ENCODE measurements around the gene EPN1. TPM values are rescaled to one million over a fixed set of nuclear protein-coding genes. Genes with fewer than 3 reads are reported as not detected.

EPN1 gene
- 135 to 218 TPM (median 203 TPM) in 5 replicates for total RNA-seq (2022; extraction: Qiagen RNA extraction)

GRCh38 chr19:55674841-55675660 lies at the start of gene EPN1:
TSS of gene EPN1 (plus strand) at chr19:55675226. CDS start at chr19:55678628, 3,402 bp downstream.

DNA sequence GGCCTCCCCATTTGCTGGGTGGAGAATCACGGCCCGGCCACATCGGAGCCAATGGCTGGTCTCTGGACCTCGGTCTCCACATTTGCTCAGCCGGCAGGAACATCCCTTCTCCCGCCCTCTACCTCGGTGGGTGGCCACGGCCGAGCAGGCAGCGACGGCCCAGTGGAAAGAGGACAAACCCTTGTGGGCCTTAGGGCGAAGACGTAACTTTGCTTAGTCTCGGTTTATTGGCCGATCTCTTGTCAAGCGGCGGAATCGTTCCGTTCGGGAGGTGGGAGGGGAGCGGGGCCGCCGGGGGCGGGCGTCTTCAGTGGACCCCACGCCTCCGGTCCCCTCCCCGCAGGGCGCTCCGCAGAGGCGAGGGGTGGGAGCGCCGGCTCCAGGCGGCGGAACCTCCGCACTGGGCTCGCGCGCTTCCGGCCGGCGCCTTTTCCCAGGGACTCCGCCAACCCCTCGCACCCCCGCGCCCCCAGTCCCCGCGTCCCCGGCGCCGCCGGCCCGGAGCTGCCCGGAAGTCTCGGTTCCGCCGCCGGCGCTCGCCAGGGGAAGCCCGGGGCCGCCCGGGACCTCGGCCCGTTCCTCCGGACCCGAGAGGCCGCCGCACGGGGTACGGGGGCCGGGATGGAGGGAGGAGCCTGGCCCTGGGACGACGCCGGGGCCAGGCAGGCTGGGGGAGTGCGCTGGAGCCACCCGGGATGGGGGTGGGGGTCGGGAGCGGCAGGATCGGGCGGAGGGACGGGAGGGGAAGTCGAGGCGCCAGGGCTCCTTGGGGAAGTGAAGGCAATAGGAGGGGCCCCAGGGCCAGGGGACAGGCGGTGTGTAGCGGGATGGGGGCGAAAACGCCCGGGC lies 34.2 kb upstream of the EPN1 start, which contains the start of gene ZNF580:
Gene ZNF580 (plus strand): TSS at position 426 of the 849 bp plus-strand sequence. CDS start 1,507 bp downstream, outside the sequence.

GRCh38 chr19:55643003-55643886 lies 31.8 kb upstream of the EPN1 start, which contains the start of gene ZNF581:
TSS of gene ZNF581 (plus strand) at chr19:55643649. CDS start at chr19:55644572, 923 bp downstream.

GRCh38 chr19:55647732-55648584 lies 27.1 kb upstream of the EPN1 start, which contains the start of gene CCDC106:
TSS of gene CCDC106 (plus strand) at chr19:55648212. CDS start at chr19:55649047, 835 bp downstream.

GRCh38 chr19:55654868-55655647 lies 20.0 kb upstream of the EPN1 start, which contains the start of gene U2AF2:
TSS of gene U2AF2 (plus strand) at chr19:55655035. CDS start at chr19:55655105, 70 bp downstream.

GRCh38 chr19:55738302-55738701 lies 63.3 kb downstream of the EPN1 start, which contains the start of gene NLRP9:
TSS of gene NLRP9 (minus strand) at chr19:55738402. CDS start at chr19:55738374, 28 bp downstream.

GRCh38 chr19:55758797-55759196 lies 83.8 kb downstream of the EPN1 start, which contains the start of gene RFPL4A:
TSS of gene RFPL4A (plus strand) at chr19:55759097. CDS start at chr19:55761801, 2,704 bp downstream.

Other genes with a start within 250 kb of the EPN1 start
- gene SHISA7, start 231.9 kb upstream of the EPN1 start, total RNA-seq (2022; extraction: Qiagen RNA extraction), result 0.01 TPM in 1 of 5 replicates, not detected in the others
- gene ISOC2, start 213.6 kb upstream of the EPN1 start, total RNA-seq (2022; extraction: Qiagen RNA extraction), result 55.5 to 66.5 TPM (median 58.3 TPM) in 5 replicates
- gene C19orf85, start 210.5 kb upstream of the EPN1 start, total RNA-seq (2022; extraction: Qiagen RNA extraction), result not detected in 5 replicates
- gene ZNF628, start 198.6 kb upstream of the EPN1 start, total RNA-seq (2022; extraction: Qiagen RNA extraction), result 5.1 to 10.1 TPM (median 7.8 TPM) in 5 replicates
- gene NAT14, start 190.0 kb upstream of the EPN1 start, total RNA-seq (2022; extraction: Qiagen RNA extraction), result 36.7 to 57.2 TPM (median 56.0 TPM) in 5 replicates
- gene SSC5D, start 186.8 kb upstream of the EPN1 start, total RNA-seq (2022; extraction: Qiagen RNA extraction), result 0.40 to 0.99 TPM (median 0.66 TPM) in 5 replicates
- gene SBK2, start 138.1 kb upstream of the EPN1 start, total RNA-seq (2022; extraction: Qiagen RNA extraction), result 1.5 to 2.4 TPM (median 1.9 TPM) in 5 replicates
- gene SBK3, start 129.7 kb upstream of the EPN1 start, total RNA-seq (2022; extraction: Qiagen RNA extraction), result 1.9 to 2.2 TPM (median 2.1 TPM) in 5 replicates
- 20.8 to 35.0 TPM (median 33.5 TPM) in 5 replicates for gene ZNF579, start 94.4 kb upstream of the EPN1 start, total RNA-seq (2022; extraction: Qiagen RNA extraction)
- gene FIZ1, start 75.7 kb upstream of the EPN1 start, total RNA-seq (2022; extraction: Qiagen RNA extraction), result 20.8 to 26.0 TPM (median 24.6 TPM) in 5 replicates
- gene ZNF524, start 74.9 kb upstream of the EPN1 start, total RNA-seq (2022; extraction: Qiagen RNA extraction), result 13.9 to 20.0 TPM (median 17.7 TPM) in 5 replicates
- gene ZNF865, start 69.6 kb upstream of the EPN1 start, total RNA-seq (2022; extraction: Qiagen RNA extraction), result 7.1 to 12.5 TPM (median 12.2 TPM) in 5 replicates
- gene ZNF784, start 50.7 kb upstream of the EPN1 start, total RNA-seq (2022; extraction: Qiagen RNA extraction), result 4.4 to 6.8 TPM (median 6.4 TPM) in 5 replicates
- 26.5 to 56.4 TPM (median 52.5 TPM) in 5 replicates for gene ZNF580, start 34.2 kb upstream of the EPN1 start, total RNA-seq (2022; extraction: Qiagen RNA extraction)
- gene ZNF581, start 31.6 kb upstream of the EPN1 start, total RNA-seq (2022; extraction: Qiagen RNA extraction), result 40.1 to 50.7 TPM (median 47.5 TPM) in 5 replicates
- 15.2 to 19.4 TPM (median 16.9 TPM) in 5 replicates for gene CCDC106, start 27.0 kb upstream of the EPN1 start, total RNA-seq (2022; extraction: Qiagen RNA extraction)
- gene U2AF2, start 20.2 kb upstream of the EPN1 start, total RNA-seq (2022; extraction: Qiagen RNA extraction), result 269 to 309 TPM (median 285 TPM) in 5 replicates
- not detected in 5 replicates for gene NLRP9, start 63.2 kb downstream of the EPN1 start, total RNA-seq (2022; extraction: Qiagen RNA extraction)
- 0.48 to 1.1 TPM (median 0.80 TPM) in 5 replicates for gene RFPL4A, start 83.9 kb downstream of the EPN1 start, total RNA-seq (2022; extraction: Qiagen RNA extraction)
- 0.10 to 0.29 TPM (median 0.14 TPM) in 4 of 5 replicates, not detected in the other for gene RFPL4AL1, start 93.9 kb downstream of the EPN1 start, total RNA-seq (2022; extraction: Qiagen RNA extraction)
- 0.01 to 0.03 TPM (median 0.03 TPM) in 4 of 5 replicates, not detected in the other for gene NLRP11, start 156.8 kb downstream of the EPN1 start, total RNA-seq (2022; extraction: Qiagen RNA extraction)
- 0.02 TPM in 1 of 5 replicates, not detected in the others for gene NLRP4, start 161.3 kb downstream of the EPN1 start, total RNA-seq (2022; extraction: Qiagen RNA extraction)

All from A549 treated with AZD2906 at 1 μM for 4 hours (cell line).